DOHH2 (cell line): ENCODE results near the gene RALGPS2.

ENCODE experiments used
- H3F3A ChIP-seq: fragments of 200-600 bp; sonication (generic), shearing (Covaris generic); 2 replicates; pipeline ENCODE4 v1.6.0; 2016; ENCODE audit warnings: antibody characterized with exemption, mild to moderate bottlenecking; ENCODE audit not compliant: control insufficient read depth, insufficient read depth
- H3K27ac ChIP-seq: fragments of 200-600 bp; sonication (generic); 2 replicates; pipeline ENCODE4 v1.5.1; 2014; ENCODE audit warnings: low read depth, mild to moderate bottlenecking, low read length, moderate library complexity
- H3K27me3 ChIP-seq: fragments of 200-600 bp; sonication (generic); 2 replicates; pipeline ENCODE4 v1.6.1; 2014; ENCODE audit warnings: mild to moderate bottlenecking, low read length, mixed read lengths; ENCODE audit not compliant: control insufficient read depth
- H3K36me3 ChIP-seq: fragments of 200-600 bp; sonication (generic); 2 replicates; pipeline ENCODE4 v1.6.1; 2014; ENCODE audit warnings: mild to moderate bottlenecking, low read length, moderate library complexity, mixed read lengths; ENCODE audit not compliant: control insufficient read depth
- H3K4me1 ChIP-seq: fragments of 200-600 bp; sonication (generic); 2 replicates; pipeline ENCODE4 v1.6.1; 2014; ENCODE audit warnings: mild to moderate bottlenecking, low read length, mixed read lengths; ENCODE audit not compliant: control insufficient read depth
- H3K4me2 ChIP-seq: fragments of 200-600 bp; sonication (generic); 2 replicates; pipeline ENCODE4 v1.6.0; 2014; ENCODE audit warnings: mild to moderate bottlenecking, low read length, moderate library complexity
- H3K4me3 ChIP-seq: fragments of 200-600 bp; sonication (generic); 2 replicates; pipeline ENCODE4 v1.5.1; 2014; ENCODE audit warnings: mild to moderate bottlenecking, low read length, mixed read lengths
- H3K79me2 ChIP-seq: fragments of 200-600 bp; sonication (generic); 2 replicates; pipeline ENCODE4 v1.6.1; 2014; ENCODE audit warnings: mild to moderate bottlenecking, low read length, mixed read lengths; ENCODE audit not compliant: control insufficient read depth
- H3K9me2 ChIP-seq: fragments of 200-600 bp; sonication (generic); replicated peaks from 2 replicates; pipeline ENCODE4 v1.6.1; 2014; ENCODE audit warnings: mild to moderate bottlenecking, low read length, mixed read lengths; ENCODE audit not compliant: control insufficient read depth
- H3K9me3 ChIP-seq: fragments of 200-600 bp; sonication (generic); 2 replicates; pipeline ENCODE4 v1.6.1; 2014; ENCODE audit warnings: antibody characterized with exemption, low read length, mixed read lengths; ENCODE audit not compliant: control insufficient read depth, insufficient read depth
- H4K20me1 ChIP-seq: fragments of 200-600 bp; sonication (generic); 2 replicates; pipeline ENCODE4 v1.6.0; 2014; ENCODE audit warnings: low read depth, mild to moderate bottlenecking, antibody characterized with exemption, low read length, moderate library complexity; ENCODE audit not compliant: control insufficient read depth, insufficient read depth
- EZH2phosphoT487 ChIP-seq: fragments of 200-600 bp; sonication (generic); IDR thresholded peaks from 2 replicates; pipeline ENCODE4 v1.6.1; 2017; ENCODE audit warnings: borderline replicate concordance, mild to moderate bottlenecking, antibody characterized with exemption, low read length, moderate library complexity, mixed read lengths
- TF ChIP-seq, protein P1 (sequence below): fragments of 200-600 bp; sonication (generic); IDR thresholded peaks from one replicate; pipeline ENCODE4 v1.5.1; 2014; ENCODE audit warnings: antibody characterized with exemption, mild to moderate bottlenecking, low read depth, low read length; ENCODE audit not compliant: poor library complexity, severe bottlenecking

The RALGPS2 gene

DNA sequence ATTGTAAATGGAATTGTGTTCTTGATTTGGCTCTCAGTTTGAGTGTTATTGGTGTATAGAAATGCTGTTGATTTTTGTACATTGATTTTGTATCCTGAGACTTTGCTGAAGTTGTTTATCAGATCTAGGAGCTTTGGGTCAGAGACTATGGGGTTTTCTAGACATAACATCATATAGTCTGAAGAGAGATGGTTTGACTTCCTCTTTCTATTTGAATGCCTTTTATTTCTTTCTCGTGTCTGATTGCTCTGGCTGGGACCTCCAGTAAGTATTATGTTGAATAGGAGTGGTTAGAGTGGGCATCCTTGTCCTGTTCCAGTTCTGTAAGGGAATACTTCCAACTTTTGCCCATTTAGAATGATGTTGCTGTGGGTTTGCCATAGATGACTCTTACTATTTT lies 185.0 kb downstream of the RALGPS2 start:
- TF ChIP-seq EZH2phosphoT487: no peak
- TF ChIP-seq, protein P1, sequence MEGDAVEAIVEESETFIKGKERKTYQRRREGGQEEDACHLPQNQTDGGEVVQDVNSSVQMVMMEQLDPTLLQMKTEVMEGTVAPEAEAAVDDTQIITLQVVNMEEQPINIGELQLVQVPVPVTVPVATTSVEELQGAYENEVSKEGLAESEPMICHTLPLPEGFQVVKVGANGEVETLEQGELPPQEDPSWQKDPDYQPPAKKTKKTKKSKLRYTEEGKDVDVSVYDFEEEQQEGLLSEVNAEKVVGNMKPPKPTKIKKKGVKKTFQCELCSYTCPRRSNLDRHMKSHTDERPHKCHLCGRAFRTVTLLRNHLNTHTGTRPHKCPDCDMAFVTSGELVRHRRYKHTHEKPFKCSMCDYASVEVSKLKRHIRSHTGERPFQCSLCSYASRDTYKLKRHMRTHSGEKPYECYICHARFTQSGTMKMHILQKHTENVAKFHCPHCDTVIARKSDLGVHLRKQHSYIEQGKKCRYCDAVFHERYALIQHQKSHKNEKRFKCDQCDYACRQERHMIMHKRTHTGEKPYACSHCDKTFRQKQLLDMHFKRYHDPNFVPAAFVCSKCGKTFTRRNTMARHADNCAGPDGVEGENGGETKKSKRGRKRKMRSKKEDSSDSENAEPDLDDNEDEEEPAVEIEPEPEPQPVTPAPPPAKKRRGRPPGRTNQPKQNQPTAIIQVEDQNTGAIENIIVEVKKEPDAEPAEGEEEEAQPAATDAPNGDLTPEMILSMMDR: no peak
- no peak overlapping the region for H3K4me2 ChIP-seq

GRCh38 chr1:178912597-178912996 lies 187.6 kb downstream of the RALGPS2 start:
- H3K4me3 ChIP-seq: no peak overlapping the region
- no peak overlapping the region for H3K27ac ChIP-seq
- H3K79me2 ChIP-seq: peaks cover 17% of the 10 kb centered on the region
- H3K4me2 ChIP-seq: no peak overlapping the region
- H3K9me2 ChIP-seq: no peaks in the 10 kb centered on the region
- H3K27me3 ChIP-seq: no peaks in the 10 kb centered on the region
- H3K4me1 ChIP-seq: no peaks in the 10 kb centered on the region
- no peaks in the 10 kb centered on the region for H3F3A ChIP-seq
- no peaks in the 10 kb centered on the region for H3K9me3 ChIP-seq
- TF ChIP-seq, protein P1: no peak
- no peak for TF ChIP-seq EZH2phosphoT487
- H4K20me1 ChIP-seq: no peaks in the 10 kb centered on the region
- H3K36me3 ChIP-seq: peaks cover 93% of the 10 kb centered on the region

More for the DNA sequence above, 185.0 kb downstream of the RALGPS2 start:
- no peaks in the 10 kb centered on the region for H3K27me3 ChIP-seq
- H3K4me1 ChIP-seq: no peaks in the 10 kb centered on the region
- no peaks in the 10 kb centered on the region for H3K9me2 ChIP-seq
- peaks cover 17% of the 10 kb centered on the region for H3K79me2 ChIP-seq
- no peaks in the 10 kb centered on the region for H4K20me1 ChIP-seq
- H3K9me3 ChIP-seq: no peaks in the 10 kb centered on the region
- H3K4me3 ChIP-seq: no peak overlapping the region
- H3F3A ChIP-seq: 0 out of 2 replicates have a peak, but pooled peaks cover 2% of the 10 kb centered on the region
- H3K36me3 ChIP-seq: peaks cover 93% of the 10 kb centered on the region
- H3K27ac ChIP-seq: no peak overlapping the region

GRCh38 chr1:178916448-178917174 lies 191.6 kb downstream of the RALGPS2 start:
- no peak overlapping the region for H3K27ac ChIP-seq
- peaks cover 5% of the 10 kb centered on the region for H3K79me2 ChIP-seq
- H4K20me1 ChIP-seq: no peaks in the 10 kb centered on the region
- H3K27me3 ChIP-seq: no peaks in the 10 kb centered on the region
- no peaks in the 10 kb centered on the region for H3K4me1 ChIP-seq
- TF ChIP-seq, protein P1: no peak
- no peak for TF ChIP-seq EZH2phosphoT487
- peaks cover 92% of the 10 kb centered on the region for H3K36me3 ChIP-seq
- H3K4me3 ChIP-seq: no peak overlapping the region
- H3F3A ChIP-seq: no peaks in the 10 kb centered on the region
- H3K4me2 ChIP-seq: no peak overlapping the region
- H3K9me2 ChIP-seq: no peaks in the 10 kb centered on the region
- H3K9me3 ChIP-seq: no peaks in the 10 kb centered on the region
